Mesenchymal stem cell (in vitro differentiated cells and primary cell): ENCODE measurements around the gene TSN.

Experiments
- DNase-seq: peaks from one replicate; pipeline ENCODE4 v3.0.0-alpha.2; 2013
- H2AFZ ChIP-seq: one replicate; pipeline ENCODE4 v1.6.1; 2013; ENCODE audit warnings: low read depth, mild to moderate bottlenecking, control low read depth, inconsistent platforms, low read length, moderate library complexity
- H2AK5ac ChIP-seq: 2 replicates; pipeline ENCODE4 v1.6.1; 2013; ENCODE audit warnings: low read length, moderate library complexity, mild to moderate bottlenecking, inconsistent platforms; ENCODE audit not compliant: severe bottlenecking
- H2BK120ac ChIP-seq: one replicate; pipeline ENCODE4 v1.6.1; 2013; ENCODE audit warnings: low read depth, mild to moderate bottlenecking, inconsistent platforms, low read length, moderate library complexity
- H2BK12ac ChIP-seq, 2 experiments: one replicate each; pipeline ENCODE4 v1.6.1; 2013; ENCODE audit warnings: inconsistent platforms in 2 of 2, low read length in 2 of 2, mild to moderate bottlenecking in 2 of 2, moderate library complexity in 2 of 2, control low read depth in 1 of 2
- H2BK15ac ChIP-seq: one replicate; pipeline ENCODE4 v1.6.1; 2013; ENCODE audit warnings: mild to moderate bottlenecking, low read depth, inconsistent platforms; ENCODE audit not compliant: poor library complexity, severe bottlenecking
- H2BK5ac ChIP-seq: 2 replicates; pipeline ENCODE4 v1.6.1; 2013; ENCODE audit warnings: low read depth, mild to moderate bottlenecking, low read length, control low read depth, inconsistent platforms; ENCODE audit not compliant: poor library complexity, severe bottlenecking
- H3K14ac ChIP-seq, 2 experiments: one replicate each; pipeline ENCODE4 v1.6.1; 2013; ENCODE audit warnings: inconsistent platforms in 2 of 2, low read length in 2 of 2, control low read depth in 1 of 2, mild to moderate bottlenecking in 1 of 2, moderate library complexity in 1 of 2
- H3K18ac ChIP-seq, 2 experiments: one replicate each; pipeline ENCODE4 v1.6.1; 2013; ENCODE audit warnings: inconsistent platforms in 2 of 2, low read length in 2 of 2, control low read depth in 1 of 2, low read depth in 1 of 2, mild to moderate bottlenecking in 1 of 2
- H3K23ac ChIP-seq, 2 experiments: one replicate each; pipeline ENCODE4 v1.6.1; 2013; ENCODE audit warnings: inconsistent platforms in 2 of 2, low read length in 2 of 2, mild to moderate bottlenecking in 2 of 2, moderate library complexity in 2 of 2, control low read depth in 1 of 2
- H3K27ac ChIP-seq: 2 replicates; pipeline ENCODE4 v1.5.1; 2013; ENCODE audit warnings: mild to moderate bottlenecking, moderate library complexity, low read length, control low read depth, inconsistent platforms; ENCODE audit not compliant: poor library complexity, severe bottlenecking
- H3K27me3 ChIP-seq, 2 experiments: 2 replicates each; pipeline versions ENCODE4 v1.6.1 to v1.7.0; 2013; ENCODE audit warnings: low read length in 2 of 2, mild to moderate bottlenecking in 2 of 2, moderate library complexity in 2 of 2, control low read depth in 1 of 2, inconsistent platforms in 1 of 2; ENCODE audit not compliant: control insufficient read depth in 1 of 2, insufficient read depth in 1 of 2
- H3K36me3 ChIP-seq, 2 experiments: 2 replicates each; pipeline versions ENCODE4 v1.6.1 to v1.7.0; 2013; ENCODE audit warnings: low read length in 2 of 2, control low read depth in 1 of 2, inconsistent platforms in 1 of 2, low read depth in 1 of 2, mild to moderate bottlenecking in 1 of 2; ENCODE audit not compliant: insufficient read depth in 2 of 2, control insufficient read depth in 1 of 2
- H3K4ac ChIP-seq, 2 experiments: one replicate each; pipeline ENCODE4 v1.6.1; 2013; ENCODE audit warnings: inconsistent platforms in 2 of 2, low read length in 2 of 2, mild to moderate bottlenecking in 2 of 2, moderate library complexity in 2 of 2, control low read depth in 1 of 2, low read depth in 1 of 2
- H3K4me1 ChIP-seq: 2 replicates; pipeline ENCODE4 v1.6.1; 2013; ENCODE audit warnings: low read depth, low read length, control low read depth; ENCODE audit not compliant: control insufficient read depth, insufficient read depth
- H3K4me2 ChIP-seq: 2 replicates; pipeline ENCODE4 v1.6.1; 2013; ENCODE audit warnings: low read length, mild to moderate bottlenecking, inconsistent platforms; ENCODE audit not compliant: poor library complexity, severe bottlenecking
- H3K4me3 ChIP-seq, 2 experiments: 2 replicates each; pipeline versions ENCODE4 v1.5.1 to v1.7.0; 2013; ENCODE audit warnings: low read length in 2 of 2, mild to moderate bottlenecking in 2 of 2, control low read depth in 1 of 2, low read depth in 1 of 2; ENCODE audit not compliant: insufficient read depth in 1 of 2
- H3K79me1 ChIP-seq: replicated peaks from 2 replicates; pipeline ENCODE4 v1.6.1; 2013; ENCODE audit warnings: mild to moderate bottlenecking, control low read depth, low read length, inconsistent platforms; ENCODE audit not compliant: poor library complexity, severe bottlenecking
- H3K9ac ChIP-seq: 2 replicates; pipeline ENCODE4 v1.7.0; 2013; ENCODE audit warnings: mild to moderate bottlenecking, low read length, moderate library complexity
- H3K9me3 ChIP-seq: 2 replicates; pipeline ENCODE4 v1.7.0; 2013; ENCODE audit warnings: mild to moderate bottlenecking, low read length; ENCODE audit not compliant: control insufficient read depth
- H4K8ac ChIP-seq: one replicate; pipeline ENCODE4 v1.6.1; 2013; ENCODE audit warnings: inconsistent platforms, mild to moderate bottlenecking, low read length, moderate library complexity
- H4K91ac ChIP-seq: one replicate; pipeline ENCODE4 v1.6.1; 2013; ENCODE audit warnings: mild to moderate bottlenecking, low read length, inconsistent platforms
- WGBS: methylation state at CpG from one replicate; pipeline ENCODE4 v1.1.7; 2013; ENCODE audit warnings: mixed read lengths; 5-methylcytosine and 5-hydroxymethylcytosine counted together

The TSN gene

DNA sequence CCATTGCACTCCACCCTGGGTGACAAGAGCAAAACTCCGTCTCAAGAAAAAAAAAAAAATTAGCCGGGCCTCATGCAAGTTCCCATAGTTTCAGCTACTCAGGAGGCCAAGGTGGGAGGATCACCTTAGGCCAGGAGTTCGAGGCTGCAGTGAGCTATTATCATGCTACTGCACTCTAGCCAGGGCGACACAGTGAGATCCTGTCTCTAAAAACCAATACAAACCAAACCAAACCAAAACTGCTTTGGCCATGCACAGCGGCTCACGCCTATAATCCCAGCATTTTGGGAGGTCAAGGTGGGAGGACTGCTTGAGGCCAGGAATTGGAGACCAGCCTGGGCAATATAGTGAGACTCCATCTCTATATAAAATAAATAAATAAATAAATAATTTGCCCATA, 37.9 kb upstream of the TSN start:
- H4K91ac ChIP-seq, result no peak overlapping the region

GRCh38 chr2:121721926-121722325, 33.5 kb upstream of the TSN start:
- Histone ChIP-seq H3K27ac (peak overlapping the region; percentile 79), H3K9me3 (no peaks in the 10 kb centered on the region), H2BK15ac (no peak overlapping the region), H3K4me1 (peaks cover 3% of the 10 kb centered on the region), H2BK120ac (no peak overlapping the region), H3K14ac (no peak overlapping the region), H3K18ac (no peak overlapping the region), H3K4ac (no peak overlapping the region), H3K23ac (no peak overlapping the region), H3K9ac (peak overlapping the region; percentile 75), H3K4me2 (no peak overlapping the region), H3K27me3 (no peaks in the 10 kb centered on the region), H2BK5ac (no peak overlapping the region), H4K8ac (no peak overlapping the region), H2AK5ac (no peak overlapping the region), H2AFZ (no peak overlapping the region), H3K4me3 (peak overlapping the region in 1 of 2 experiments; percentile 54), H3K79me1 (no peaks in the 10 kb centered on the region), H2BK12ac (no peak overlapping the region), H3K36me3 (peaks cover 8 to 12% of the 10 kb centered on the region in 2 experiments), H4K91ac (no peak overlapping the region)
- DNase-seq, result peak; percentile 83
- WGBS, result 73% methylated on average over 7 of the region's 8 CpGs

More for the DNA sequence above, 37.9 kb upstream of the TSN start:
- DNase-seq, result no peak
- H3K27me3 ChIP-seq, result no peaks in the 10 kb centered on the region
- 100% methylated on average over 3 of the region's 6 CpGs for WGBS
- no peak overlapping the region for H2BK5ac ChIP-seq
- no peak overlapping the region for H4K8ac ChIP-seq
- no peak overlapping the region for H2AFZ ChIP-seq
- no peak overlapping the region for H3K9ac ChIP-seq
- H3K27ac ChIP-seq, result no peak overlapping the region
- no peak overlapping the region for H2AK5ac ChIP-seq
- no peak overlapping the region for H3K4me2 ChIP-seq
- no peaks in the 10 kb centered on the region for H3K79me1 ChIP-seq
- no peak overlapping the region for H3K18ac ChIP-seq
- no peak overlapping the region for H3K14ac ChIP-seq
- H3K36me3 ChIP-seq, result no peaks in the 10 kb centered on the region
- H3K23ac ChIP-seq, result no peak overlapping the region
- no peak overlapping the region for H2BK12ac ChIP-seq
- no peak overlapping the region for H2BK15ac ChIP-seq
- H3K4ac ChIP-seq, result no peak overlapping the region
- H3K9me3 ChIP-seq, result no peaks in the 10 kb centered on the region
- H3K4me3 ChIP-seq, result no peak overlapping the region
- H3K4me1 ChIP-seq, result peaks cover 1% of the 10 kb centered on the region
- no peak overlapping the region for H2BK120ac ChIP-seq

GRCh38 chr2:121722479-121722878, 33.0 kb upstream of the TSN start:
- Histone ChIP-seq H3K4me1 (peaks cover 3% of the 10 kb centered on the region), H2BK15ac (no peak overlapping the region), H2AK5ac (peak overlapping the region; percentile 60), H3K23ac (no peak overlapping the region), H4K8ac (no peak overlapping the region), H3K4me3 (peak overlapping the region in 1 of 2 experiments; percentile 54), H2AFZ (no peak overlapping the region), H3K18ac (no peak overlapping the region), H2BK5ac (no peak overlapping the region), H3K9ac (peak overlapping the region; percentile 75), H3K27me3 (no peaks in the 10 kb centered on the region), H3K14ac (no peak overlapping the region), H3K4me2 (no peak overlapping the region), H3K79me1 (no peaks in the 10 kb centered on the region), H3K4ac (no peak overlapping the region), H3K9me3 (no peaks in the 10 kb centered on the region), H4K91ac (no peak overlapping the region), H2BK120ac (no peak overlapping the region), H3K27ac (peak overlapping the region; percentile 79), H2BK12ac (no peak overlapping the region), H3K36me3 (peaks cover 8 to 17% of the 10 kb centered on the region in 2 experiments)
- WGBS, result 77% methylated on average over 5 of the region's 5 CpGs
- DNase-seq, result peak; percentile 76

GRCh38 chr2:121723316-121723715, 32.1 kb upstream of the TSN start:
- H3K79me1 ChIP-seq, result no peaks in the 10 kb centered on the region
- no peak overlapping the region for H3K14ac ChIP-seq
- no peak overlapping the region for H3K18ac ChIP-seq
- H2AFZ ChIP-seq, result no peak overlapping the region
- peak overlapping the region; percentile 49 for H2AK5ac ChIP-seq
- no peak overlapping the region for H2BK120ac ChIP-seq
- H3K36me3 ChIP-seq, result peaks cover 8 to 26% of the 10 kb centered on the region in 2 experiments
- H3K4ac ChIP-seq, result no peak overlapping the region
- 88% methylated on average over 5 of the region's 5 CpGs for WGBS
- H4K91ac ChIP-seq, result no peak overlapping the region
- H3K4me2 ChIP-seq, result no peak overlapping the region
- no peak overlapping the region for H2BK15ac ChIP-seq
- peaks cover 2% of the 10 kb centered on the region for H3K4me1 ChIP-seq
- H4K8ac ChIP-seq, result no peak overlapping the region
- H3K9ac ChIP-seq, result peak overlapping the region; percentile 75
- H2BK12ac ChIP-seq, result no peak overlapping the region
- no peak overlapping the region for H2BK5ac ChIP-seq
- peak overlapping the region in 1 of 2 experiments; percentile 54 for H3K4me3 ChIP-seq
- no peak overlapping the region for H3K23ac ChIP-seq
- H3K27me3 ChIP-seq, result no peaks in the 10 kb centered on the region
- no peaks in the 10 kb centered on the region for H3K9me3 ChIP-seq
- H3K27ac ChIP-seq, result peak overlapping the region; percentile 79
- no peak for DNase-seq
